ENCODE data around the gene GRM7. TPM values are rescaled to one million over a fixed set of nuclear protein-coding genes. Genes with fewer than 3 reads are reported as not detected.

GRM7 gene
- total RNA-seq, 2 experiments from 2014 or later, result not detected

GRCh38 chr3:7663771-7664170 is 802.9 kb downstream of the GRM7 start:
- H3K27ac Mint-ChIP-seq, result no peak overlapping the region
- no peaks in the 10 kb centered on the region for H3K4me1 Mint-ChIP-seq (ENCODE audit: low read depth)
- CTCF ChIA-PET, result no interaction called here
- DNase-seq (no peak), ATAC-seq (no peak)
- H3K9me3 Mint-ChIP-seq, result peaks cover 2% of the 10 kb centered on the region
- POLR2A ChIA-PET, result no interaction called here
- H3K4me3 Mint-ChIP-seq, result no peak overlapping the region
- no peaks in the 10 kb centered on the region for H3K36me3 Mint-ChIP-seq (ENCODE audit: low read depth)
- intact Hi-C loops (cut with micrococcal nuclease), result no loop called here
- no peak for TF ChIP-seq CTCF (IDR thresholded peaks at IDR 0.05)
- H3K27me3 Mint-ChIP-seq, result peaks cover 1% of the 10 kb centered on the region

- Mint-ChIP-seq H3K27ac (no peak overlapping the region), H3K4me1 (ENCODE audit: low read depth) (no peaks in the 10 kb centered on the region), H3K4me3 (no peak overlapping the region), H3K27me3 (peaks cover 1% of the 10 kb centered on the region), H3K9me3 (peaks cover 2% of the 10 kb centered on the region), H3K36me3 (ENCODE audit: low read depth) (no peaks in the 10 kb centered on the region)
- TF ChIP-seq CTCF (IDR thresholded peaks at IDR 0.05), result no peak
- ChIA-PET POLR2A (no interaction called here), CTCF (no interaction called here)
- ATAC-seq (no peak), DNase-seq (no peak)
- intact Hi-C loops (cut with micrococcal nuclease), result no loop called here
Measured at GRCh38 chr3:7667774-7668173, 806.9 kb downstream of the GRM7 start.

GRCh38 chr3:7669641-7670040 is 808.7 kb downstream of the GRM7 start:
- Mint-ChIP-seq H3K36me3 (ENCODE audit: low read depth) (no peaks in the 10 kb centered on the region), H3K27ac (no peak overlapping the region), H3K9me3 (peaks cover 2% of the 10 kb centered on the region), H3K27me3 (peaks cover 1% of the 10 kb centered on the region), H3K4me1 (ENCODE audit: low read depth) (no peaks in the 10 kb centered on the region), H3K4me3 (no peak overlapping the region)
- ChIA-PET CTCF (no interaction called here), POLR2A (no interaction called here)
- DNase-seq, result no peak
- ATAC-seq, result no peak
- intact Hi-C loops (cut with micrococcal nuclease), result no loop called here
- TF ChIP-seq CTCF (IDR thresholded peaks at IDR 0.05), result no peak

GRCh38 chr3:7678521-7678920 is 817.6 kb downstream of the GRM7 start:
- TF ChIP-seq CTCF (IDR thresholded peaks at IDR 0.05), result no peak
- ChIA-PET POLR2A (no interaction called here), CTCF (no interaction called here)
- DNase-seq (no peak), ATAC-seq (no peak)
- Mint-ChIP-seq H3K36me3 (ENCODE audit: low read depth) (no peaks in the 10 kb centered on the region), H3K27ac (no peak overlapping the region), H3K27me3 (no peaks in the 10 kb centered on the region), H3K9me3 (peaks cover 2% of the 10 kb centered on the region), H3K4me1 (ENCODE audit: low read depth) (no peaks in the 10 kb centered on the region), H3K4me3 (no peak overlapping the region)
- intact Hi-C loops (cut with micrococcal nuclease), result no loop called here

GRCh38 chr3:7682822-7683229 is 821.9 kb downstream of the GRM7 start:
- H3K36me3 Mint-ChIP-seq (ENCODE audit: low read depth), result no peaks in the 10 kb centered on the region
- TF ChIP-seq CTCF (IDR thresholded peaks at IDR 0.05), result no peak
- H3K9me3 Mint-ChIP-seq, result no peaks in the 10 kb centered on the region
- intact Hi-C loops (cut with micrococcal nuclease), result no loop called here
- H3K4me1 Mint-ChIP-seq (ENCODE audit: low read depth), result no peaks in the 10 kb centered on the region
- no peak overlapping the region for H3K27ac Mint-ChIP-seq
- DNase-seq (no peak), ATAC-seq (no peak)
- POLR2A ChIA-PET, result no interaction called here
- H3K4me3 Mint-ChIP-seq, result no peak overlapping the region
- no peaks in the 10 kb centered on the region for H3K27me3 Mint-ChIP-seq
- CTCF ChIA-PET, result no interaction called here
